Measurements from ENCODE around the gene ANKRD1. TPM values are rescaled to one million over a fixed set of nuclear protein-coding genes. Genes with fewer than 3 reads are reported as not detected.

ANKRD1 gene
- total RNA-seq, 3 donors from 2014 or later (not counting 1 experiment from before 2014, with no cell fraction given), result not detected

GRCh38 chr10:90927293-90927692, 6.4 kb upstream of the ANKRD1 start:
- no peak for TF ChIP-seq CTCF (IDR thresholded peaks at IDR 0.05)
- Histone ChIP-seq H3K4me1 (ENCODE audit: control insufficient read depth, insufficient read depth, low read length) (no peaks in the 10 kb centered on the region), H3K27me3 (ENCODE audit: control insufficient read depth, insufficient read depth, low read length) (no peaks in the 10 kb centered on the region), H3K36me3 (ENCODE audit: control insufficient read depth, insufficient read depth, low read length) (no peaks in the 10 kb centered on the region), H3K9me3 (ENCODE audit: control insufficient read depth, insufficient read depth, low read length) (no peaks in the 10 kb centered on the region), H3K4me3 (ENCODE audit: low read length) (no peak overlapping the region), H3K27ac (ENCODE audit: low read length) (no peak overlapping the region)
- DNase-seq, result no peak
- Mint-ChIP-seq H3K36me3 (no peaks in the 10 kb centered on the region), H3K27me3 (ENCODE audit: low read depth in 2 of 2) (peaks cover 20 to 21% of the 10 kb centered on the region in 2 donors), H3K27ac (no peak overlapping the region), H3K4me3 (no peak overlapping the region), H3K9me3 (no peaks in the 10 kb centered on the region), H3K4me1 (no peaks in the 10 kb centered on the region)
- intact Hi-C loops (cut with micrococcal nuclease), result no loop called here
- WGBS (ENCODE audit: insufficient coverage), result no CpG with 5 or more reads among the region's 2 CpGs
- ATAC-seq, result no peak

- Mint-ChIP-seq H3K27ac (no peak overlapping the region), H3K4me1 (no peaks in the 10 kb centered on the region), H3K4me3 (no peak overlapping the region), H3K27me3 (ENCODE audit: low read depth in 2 of 2) (peaks cover 21 to 35% of the 10 kb centered on the region in 2 donors), H3K9me3 (no peaks in the 10 kb centered on the region), H3K36me3 (no peaks in the 10 kb centered on the region)
- no peak for ATAC-seq
- no peak for TF ChIP-seq CTCF (IDR thresholded peaks at IDR 0.05)
- no peaks in the 10 kb centered on the region for H3K9me3 ChIP-seq (ENCODE audit: control insufficient read depth, insufficient read depth, low read length)
- H3K4me1 ChIP-seq (ENCODE audit: control insufficient read depth, insufficient read depth, low read length), result no peaks in the 10 kb centered on the region
- no peak overlapping the region for H3K27ac ChIP-seq (ENCODE audit: low read length)
- 81% methylated on average over 3 of the region's 5 CpGs for WGBS (ENCODE audit: insufficient coverage)
- no peak overlapping the region for H3K4me3 ChIP-seq (ENCODE audit: low read length)
- no peaks in the 10 kb centered on the region for H3K36me3 ChIP-seq (ENCODE audit: control insufficient read depth, insufficient read depth, low read length)
- intact Hi-C loops (cut with micrococcal nuclease), result no loop called here
- H3K27me3 ChIP-seq (ENCODE audit: control insufficient read depth, insufficient read depth, low read length), result no peaks in the 10 kb centered on the region
- no peak for DNase-seq
These were observed 4.5 kb upstream of the ANKRD1 start for GRCh38 chr10:90925079-90926029.

- no peak for TF ChIP-seq CTCF (IDR thresholded peaks at IDR 0.05)
- Histone ChIP-seq H3K36me3 (ENCODE audit: control insufficient read depth, insufficient read depth, low read length) (no peaks in the 10 kb centered on the region), H3K27me3 (ENCODE audit: control insufficient read depth, insufficient read depth, low read length) (no peaks in the 10 kb centered on the region), H3K9me3 (ENCODE audit: control insufficient read depth, insufficient read depth, low read length) (no peaks in the 10 kb centered on the region), H3K4me1 (ENCODE audit: control insufficient read depth, insufficient read depth, low read length) (no peaks in the 10 kb centered on the region), H3K27ac (ENCODE audit: low read length) (no peak overlapping the region), H3K4me3 (ENCODE audit: low read length) (no peak overlapping the region)
- no peaks in the 10 kb centered on the region for H3K4me1 Mint-ChIP-seq
- no peak overlapping the region for H3K4me3 Mint-ChIP-seq
- ATAC-seq (no peak), DNase-seq (no peak)
- no peak overlapping the region for H3K27ac Mint-ChIP-seq
- WGBS (ENCODE audit: insufficient coverage), result 91% methylated on average over 3 of the region's 3 CpGs
- no peaks in the 10 kb centered on the region for H3K36me3 Mint-ChIP-seq
- H3K9me3 Mint-ChIP-seq, result no peaks in the 10 kb centered on the region
- H3K27me3 Mint-ChIP-seq (ENCODE audit: low read depth in 2 of 2), result peaks cover 20 to 43% of the 10 kb centered on the region in 2 donors
- intact Hi-C loops (cut with micrococcal nuclease), result no loop called here
These were observed 3.7 kb upstream of the ANKRD1 start for GRCh38 chr10:90924552-90924951.

Measured in natural killer cell (primary cell).